NCI-H1417 treated with DMSO at 0.1 percent for 48 hours (cell line): ENCODE results near the gene NAXD.
"Not testable (repeated sequence)": the region's sequence is repeated elsewhere in the genome, so short reads cannot be mapped to it uniquely, and the experiment has no call there.

Experiments used
- DNase-seq: peaks from one replicate; lab custom pipeline; 2025; lab: John Stamatoyannopoulos, UW

NAXD gene

GRCh38 chr13:110664673-110665072, 49.3 kb downstream of the NAXD start:
- no peak for DNase-seq

GRCh38 chr13:110665491-110666254, 50.3 kb downstream of the NAXD start:
- no peak for DNase-seq

- no peak for DNase-seq
Observed at GRCh38 chr13:110666255-110666533, 50.8 kb downstream of the NAXD start.

- no peak for DNase-seq
Observed at GRCh38 chr13:110669036-110669435, 53.7 kb downstream of the NAXD start.

GRCh38 chr13:110669814-110670213, 54.5 kb downstream of the NAXD start:
- DNase-seq = not testable (repeated sequence)

- no peak for DNase-seq
Observed at GRCh38 chr13:110676595-110677587, 61.5 kb downstream of the NAXD start.

- no peak for DNase-seq
Observed at GRCh38 chr13:110677731-110678545, 62.6 kb downstream of the NAXD start.

- no peak for DNase-seq
Observed at GRCh38 chr13:110680852-110681251, 65.5 kb downstream of the NAXD start.

- no peak for DNase-seq
Observed at GRCh38 chr13:110681868-110682550, 66.7 kb downstream of the NAXD start.

GRCh38 chr13:110682746-110683145, 67.4 kb downstream of the NAXD start:
- DNase-seq = no peak

- DNase-seq = no peak
Observed at GRCh38 chr13:110683203-110683883, 68.0 kb downstream of the NAXD start.

- no peak for DNase-seq
Observed at GRCh38 chr13:110683921-110684320, 68.6 kb downstream of the NAXD start.

- no peak for DNase-seq
Observed at GRCh38 chr13:110684388-110685056, 69.2 kb downstream of the NAXD start.

GRCh38 chr13:110685305-110686020, 70.1 kb downstream of the NAXD start:
- no peak for DNase-seq

GRCh38 chr13:110687736-110688135, 72.4 kb downstream of the NAXD start:
- no peak for DNase-seq

GRCh38 chr13:110689041-110689440, 73.7 kb downstream of the NAXD start:
- no peak for DNase-seq
